PC-3 (cell line): ENCODE results near the gene EPHB2. TPM values are rescaled to one million over a fixed set of nuclear protein-coding genes. Genes with fewer than 3 reads are reported as not detected.

Source experiments
- ATAC-seq: fragments of 200-7000 bp; cut with Tn5 transposase; 2 replicates; pipeline ENCODE4 v1.9.1; 2020; ENCODE audit warnings: mild to moderate bottlenecking, moderate library complexity
- BruUV-seq: library from RNA; stranded (reverse); fragments of 400-500 nt; replicated peaks from 2 replicates; lab custom pipeline; 2021; lab: Mats Ljungman, UMichigan
- CTCF ChIA-PET: fragments of 300-600 bp; sonication (Branson Sonifier 250); formaldehyde crosslinking; loops from one replicate; lab custom pipeline; 2022; ENCODE audit warnings: antibody characterized with exemption; lab: Charles Lee
- POLR2A ChIA-PET: fragments of 300-600 bp; sonication (Branson Sonifier 250); formaldehyde crosslinking; loops from one replicate; lab custom pipeline; 2022; ENCODE audit warnings: antibody characterized with exemption; ENCODE audit not compliant: unreplicated experiment; lab: Charles Lee
- DNase-seq: peaks from one replicate; pipeline ENCODE4 v3.0.0-alpha.2; 2015
- H2AFZ ChIP-seq: fragments of 300-600 bp; sonication (generic); 2 replicates; pipeline ENCODE4 v1.6.0; 2016; ENCODE audit warnings: antibody characterized with exemption, low read length
- H3F3A ChIP-seq: fragments of 300-600 bp; sonication (generic); one replicate; pipeline ENCODE4 v1.6.0; 2017; ENCODE audit warnings: antibody characterized with exemption, low read length, control low read depth, mild to moderate bottlenecking; ENCODE audit not compliant: unreplicated experiment
- H3K27ac ChIP-seq: fragments of 300-600 bp; sonication (generic); 2 replicates; pipeline ENCODE4 v1.5.1; 2016; ENCODE audit warnings: mild to moderate bottlenecking, low read length
- H3K27me3 ChIP-seq: fragments of 300-600 bp; sonication (generic); 2 replicates; pipeline ENCODE4 v1.6.1; 2016; ENCODE audit warnings: low read length, mixed read lengths
- H3K36me3 ChIP-seq: fragments of 300-600 bp; sonication (generic); 2 replicates; pipeline ENCODE4 v1.6.1; 2016; ENCODE audit warnings: low read depth, mixed run types, low read length, mixed read lengths
- H3K4me1 ChIP-seq: fragments of 300-600 bp; sonication (generic); 2 replicates; pipeline ENCODE4 v1.5.1; 2016; ENCODE audit warnings: low read length; ENCODE audit not compliant: insufficient read depth
- H3K4me2 ChIP-seq: fragments of 300-600 bp; sonication (generic); 2 replicates; pipeline ENCODE4 v1.6.0; 2016; ENCODE audit warnings: low read length
- H3K4me3 ChIP-seq: fragments of 300-600 bp; sonication (generic); 2 replicates; pipeline ENCODE4 v1.5.1; 2016; ENCODE audit warnings: mild to moderate bottlenecking, low read length, mixed read lengths
- H3K79me2 ChIP-seq: fragments of 300-600 bp; sonication (generic); 2 replicates; pipeline ENCODE4 v1.6.1; 2017; ENCODE audit warnings: low read length, mixed read lengths
- H3K9ac ChIP-seq: fragments of 300-600 bp; sonication (generic); 2 replicates; pipeline ENCODE4 v1.6.0; 2016; ENCODE audit warnings: mild to moderate bottlenecking, low read length
- H3K9me2 ChIP-seq: fragments of 300-600 bp; sonication (generic); replicated peaks from 2 replicates; pipeline ENCODE4 v1.6.1; 2016; ENCODE audit warnings: mixed run types, low read length, mixed read lengths
- H3K9me3 ChIP-seq: fragments of 300-600 bp; sonication (generic); 2 replicates; pipeline ENCODE4 v1.6.1; 2016; ENCODE audit warnings: low read length, mixed read lengths
- H4K20me1 ChIP-seq: fragments of 300-600 bp; sonication (generic); 2 replicates; pipeline ENCODE4 v1.6.1; 2016; ENCODE audit warnings: low read length, mixed read lengths
- EZH2 ChIP-seq: fragments of 300-600 bp; sonication (generic); IDR thresholded peaks from one replicate; pipeline ENCODE4 v1.6.1; 2017; ENCODE audit warnings: antibody characterized with exemption, mild to moderate bottlenecking, low read length; ENCODE audit not compliant: unreplicated experiment
- EZH2phosphoT487 ChIP-seq: fragments of 300-600 bp; sonication (generic); IDR thresholded peaks from 2 replicates; pipeline ENCODE4 v1.6.1; 2018; ENCODE audit warnings: mild to moderate bottlenecking, antibody characterized with exemption, low read length, borderline replicate concordance
- intact Hi-C: fragments of 100-400 bp; cut with micrococcal nuclease; formaldehyde crosslinking; loops from 2 replicates; pipeline ENCODE4 v1.9.0; 2023
- total RNA-seq: library from RNA; depleted of rRNA; stranded (reverse); fragments of >200 nt; gene quantifications from 2 replicates; pipeline ENCODE4 v1.2.3, GENCODE V29; 2014
- TF ChIP-seq, protein P1 (sequence below): fragments of 300-600 bp; sonication (generic); conservative IDR thresholded peaks from 2 replicates; pipeline ENCODE4 v1.5.1; 2017; ENCODE audit warnings: antibody characterized with exemption, low read depth, mild to moderate bottlenecking, low read length

The EPHB2 gene
- total RNA-seq, 1 experiment from 2014 or later = 23.2 TPM

DNA sequence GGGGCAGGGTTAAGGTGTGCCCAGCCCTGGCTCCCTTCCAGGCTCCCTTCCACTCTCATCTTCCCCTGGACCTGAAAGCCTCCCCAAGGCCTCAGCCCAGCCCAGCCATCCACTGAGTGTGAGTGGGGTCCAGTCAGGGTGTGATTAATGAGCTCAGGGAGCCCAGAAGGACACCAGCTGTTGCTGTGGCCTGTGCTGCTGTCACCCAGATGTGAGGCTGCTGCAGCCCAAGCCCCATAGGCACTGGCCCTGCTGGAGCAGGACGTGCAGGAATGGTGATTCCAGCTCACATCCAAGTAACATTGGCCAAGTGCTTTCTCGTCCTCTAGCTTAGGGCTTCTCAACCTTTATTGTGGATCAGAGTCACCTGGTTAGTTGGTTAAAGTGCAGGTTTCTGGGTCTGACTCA, 77.6 kb downstream of the EPHB2 start:
- POLR2A ChIA-PET = no interaction called here
- DNase-seq (no peak), ATAC-seq (no peak)
- Histone ChIP-seq H3K27me3 (no peaks in the 10 kb centered on the region), H3K36me3 (no peaks in the 10 kb centered on the region), H3F3A (no peaks in the 10 kb centered on the region), H3K4me2 (no peak overlapping the region), H4K20me1 (no peaks in the 10 kb centered on the region), H3K9ac (no peak overlapping the region), H3K79me2 (no peaks in the 10 kb centered on the region), H3K4me1 (no peaks in the 10 kb centered on the region), H3K9me2 (no peaks in the 10 kb centered on the region), H3K4me3 (no peak overlapping the region), H3K9me3 (no peaks in the 10 kb centered on the region), H3K27ac (no peak overlapping the region), H2AFZ (no peak overlapping the region)
- no peak for TF ChIP-seq EZH2phosphoT487
- TF ChIP-seq EZH2 = no peak
- TF ChIP-seq, protein P1, sequence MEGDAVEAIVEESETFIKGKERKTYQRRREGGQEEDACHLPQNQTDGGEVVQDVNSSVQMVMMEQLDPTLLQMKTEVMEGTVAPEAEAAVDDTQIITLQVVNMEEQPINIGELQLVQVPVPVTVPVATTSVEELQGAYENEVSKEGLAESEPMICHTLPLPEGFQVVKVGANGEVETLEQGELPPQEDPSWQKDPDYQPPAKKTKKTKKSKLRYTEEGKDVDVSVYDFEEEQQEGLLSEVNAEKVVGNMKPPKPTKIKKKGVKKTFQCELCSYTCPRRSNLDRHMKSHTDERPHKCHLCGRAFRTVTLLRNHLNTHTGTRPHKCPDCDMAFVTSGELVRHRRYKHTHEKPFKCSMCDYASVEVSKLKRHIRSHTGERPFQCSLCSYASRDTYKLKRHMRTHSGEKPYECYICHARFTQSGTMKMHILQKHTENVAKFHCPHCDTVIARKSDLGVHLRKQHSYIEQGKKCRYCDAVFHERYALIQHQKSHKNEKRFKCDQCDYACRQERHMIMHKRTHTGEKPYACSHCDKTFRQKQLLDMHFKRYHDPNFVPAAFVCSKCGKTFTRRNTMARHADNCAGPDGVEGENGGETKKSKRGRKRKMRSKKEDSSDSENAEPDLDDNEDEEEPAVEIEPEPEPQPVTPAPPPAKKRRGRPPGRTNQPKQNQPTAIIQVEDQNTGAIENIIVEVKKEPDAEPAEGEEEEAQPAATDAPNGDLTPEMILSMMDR = no peak
- intact Hi-C loops = no loop called here
- CTCF ChIA-PET = no interaction called here
- no TSS peak for BruUV-seq

DNA sequence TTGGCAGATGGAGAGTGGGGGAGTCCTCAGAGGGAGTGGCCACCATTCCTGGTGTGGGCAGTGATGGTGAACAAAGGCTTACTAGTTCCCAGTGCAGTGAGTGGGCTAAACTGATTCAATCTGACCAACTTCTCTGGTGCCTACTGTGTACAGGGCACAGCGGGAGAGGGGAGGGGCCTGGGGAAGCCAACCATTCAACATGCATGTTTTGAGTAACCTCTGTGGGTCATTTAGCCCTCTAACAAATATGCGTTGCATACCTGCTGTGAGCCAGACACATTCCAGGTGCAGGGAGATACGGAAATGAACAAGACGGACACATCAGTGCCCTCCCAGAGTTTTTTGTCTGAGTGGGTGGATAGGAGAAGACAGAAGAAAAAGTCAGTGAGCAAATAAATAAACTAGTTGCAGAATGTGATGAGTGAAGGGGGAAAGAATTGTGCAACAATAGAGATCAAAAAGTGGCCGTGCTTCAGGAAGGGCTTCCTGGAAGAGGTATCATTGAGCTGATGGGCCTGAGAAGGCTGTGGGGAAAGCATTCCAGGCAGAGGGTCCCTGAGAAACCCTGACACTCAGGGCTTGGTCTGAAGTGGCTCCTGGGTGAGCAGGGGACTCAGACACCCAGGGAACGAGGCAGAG, 78.8 kb downstream of the EPHB2 start:
- Histone ChIP-seq H3K9ac (no peak overlapping the region), H3K4me3 (no peak overlapping the region), H3K27ac (no peak overlapping the region), H3K27me3 (no peaks in the 10 kb centered on the region), H3K79me2 (no peaks in the 10 kb centered on the region), H3K36me3 (no peaks in the 10 kb centered on the region), H4K20me1 (no peaks in the 10 kb centered on the region), H2AFZ (no peak overlapping the region), H3K4me1 (no peaks in the 10 kb centered on the region), H3K4me2 (no peak overlapping the region), H3K9me3 (no peaks in the 10 kb centered on the region), H3F3A (no peaks in the 10 kb centered on the region), H3K9me2 (no peaks in the 10 kb centered on the region)
- POLR2A ChIA-PET = no interaction called here
- TF ChIP-seq, protein P1 = no peak
- TF ChIP-seq EZH2 (no peak), EZH2phosphoT487 (no peak)
- ATAC-seq = no peak
- BruUV-seq = no TSS peak
- CTCF ChIA-PET = no interaction called here
- DNase-seq = no peak
- intact Hi-C loops = no loop called here

DNA sequence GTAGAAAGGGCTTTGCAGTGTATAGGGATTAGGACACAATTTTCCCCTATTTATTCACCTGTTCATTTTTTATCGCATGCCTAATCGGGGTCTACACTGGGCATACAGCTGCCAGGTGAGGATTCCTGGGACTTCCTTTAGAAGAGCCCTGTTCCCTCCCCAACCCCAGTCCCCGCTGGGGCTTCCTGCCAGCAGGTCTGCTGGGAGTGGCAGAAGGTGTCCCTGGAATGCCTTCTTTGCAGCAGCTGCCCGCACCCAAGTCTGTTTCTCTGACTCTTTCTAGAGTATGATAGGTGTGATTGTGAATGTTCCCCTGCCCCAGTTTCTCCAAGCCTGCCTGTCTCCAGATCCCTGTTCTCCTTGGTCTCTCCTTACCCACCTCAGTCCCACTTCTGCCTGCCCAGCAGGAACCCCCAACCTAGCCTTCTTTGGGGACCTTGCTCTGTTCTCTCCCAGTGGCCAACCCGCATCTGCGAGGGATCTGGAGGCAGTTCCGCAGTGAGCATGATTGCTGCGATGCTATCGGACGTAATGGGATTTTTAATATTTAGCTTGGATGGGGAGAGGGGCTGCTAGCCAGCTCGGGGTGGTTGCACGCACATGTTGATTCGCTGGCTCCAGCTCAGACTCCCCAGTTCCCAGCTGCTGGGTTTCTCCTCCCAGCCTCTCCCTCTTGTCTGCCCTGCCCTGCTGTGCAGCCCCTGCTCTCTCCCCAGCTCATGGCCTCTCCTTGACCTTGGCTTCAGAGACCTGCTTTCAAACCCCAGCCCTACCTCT, 79.8 kb downstream of the EPHB2 start:
- TF ChIP-seq EZH2 = no peak
- no peak for TF ChIP-seq EZH2phosphoT487
- TF ChIP-seq, protein P1 = no peak
- Histone ChIP-seq H3K36me3 (no peaks in the 10 kb centered on the region), H4K20me1 (no peaks in the 10 kb centered on the region), H3F3A (no peaks in the 10 kb centered on the region), H2AFZ (no peak overlapping the region), H3K9ac (no peak overlapping the region), H3K9me3 (no peaks in the 10 kb centered on the region), H3K4me1 (no peaks in the 10 kb centered on the region), H3K79me2 (no peaks in the 10 kb centered on the region), H3K27ac (no peak overlapping the region), H3K9me2 (no peaks in the 10 kb centered on the region), H3K27me3 (no peaks in the 10 kb centered on the region), H3K4me2 (no peak overlapping the region), H3K4me3 (no peak overlapping the region)
- intact Hi-C loops = no loop called here
- ATAC-seq = no peak
- CTCF ChIA-PET = no interaction called here
- BruUV-seq = no TSS peak
- POLR2A ChIA-PET = no interaction called here
- DNase-seq = no peak
